HCEC 1CT (cell line): ENCODE measurements around the gene ACAP1.
A peak's percentile ranks its signal among the peaks of the same experiment; 100 is the strongest.
"Not testable (repeated sequence)": the region's sequence is repeated elsewhere in the genome, so short reads cannot be mapped to it uniquely, and the experiment has no call there.

Experiments
- DNase-seq: peaks from one replicate; pipeline ENCODE4 v3.0.0-alpha.2; 2017

The ACAP1 gene

DNA sequence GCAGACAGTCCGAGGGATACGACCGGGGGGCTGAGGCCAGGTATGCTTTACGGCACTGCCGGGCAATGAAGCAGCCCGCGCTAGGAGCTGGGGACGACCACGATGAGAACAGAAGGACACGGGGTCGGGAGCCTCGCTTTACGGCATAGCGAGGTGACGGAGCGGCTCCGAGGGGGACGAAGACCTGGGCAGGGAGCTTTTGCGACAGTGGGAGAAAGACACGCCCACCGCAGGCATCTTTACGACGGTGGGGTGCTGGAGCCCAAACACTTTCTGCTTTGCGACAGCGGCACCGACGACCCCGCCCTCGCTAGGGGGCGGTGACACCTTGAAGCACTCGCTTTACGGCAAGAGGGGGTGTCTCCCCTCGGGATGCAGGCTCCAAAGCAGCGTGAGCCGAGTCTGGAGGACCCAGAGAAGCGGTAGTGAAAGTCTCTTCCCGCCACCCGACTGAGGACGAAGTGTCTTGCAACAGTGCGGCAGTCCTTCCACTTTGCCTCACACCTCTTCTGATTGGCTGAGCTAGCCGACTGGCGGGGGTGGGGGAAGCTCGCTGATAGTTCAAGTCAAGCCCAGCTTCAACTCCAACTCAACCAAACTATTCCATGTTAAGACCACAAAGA, 6.8 kb upstream of the ACAP1 start:
- peak; percentile 97 for DNase-seq

- DNase-seq: peak; percentile 55
Measured at GRCh38 chr17:7329997-7330637, 6.2 kb upstream of the ACAP1 start.

- DNase-seq: no peak
Measured at GRCh38 chr17:7330638-7331015, 5.7 kb upstream of the ACAP1 start.

DNA sequence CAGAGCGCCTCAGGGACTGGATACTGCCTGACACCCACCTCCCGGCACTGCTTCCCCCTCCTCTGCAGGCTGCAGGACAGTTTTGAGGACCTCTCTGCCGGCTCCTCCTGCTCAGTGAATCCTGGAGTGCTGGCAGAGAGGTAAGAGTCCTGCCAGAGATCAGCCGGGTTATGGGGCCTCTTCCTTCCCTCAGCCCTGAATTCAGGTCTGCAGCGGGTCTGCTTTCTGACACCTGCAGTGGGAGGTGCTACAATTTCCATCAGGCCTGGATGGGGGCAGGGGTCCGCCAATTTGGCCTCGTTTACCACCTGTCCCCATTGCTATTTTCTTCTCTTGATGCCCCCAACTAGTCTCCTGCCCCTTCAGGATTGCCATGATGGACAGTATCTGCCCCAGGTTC, 4.2 kb upstream of the ACAP1 start:
- DNase-seq: no peak

- DNase-seq: not testable (repeated sequence)
Measured at GRCh38 chr17:7332600-7333069, 3.7 kb upstream of the ACAP1 start.

GRCh38 chr17:7334938-7335538, 1.3 kb upstream of the ACAP1 start:
- no peak for DNase-seq

GRCh38 chr17:7335765-7336164, 564 bp upstream of the ACAP1 start:
- not testable (repeated sequence) for DNase-seq

- DNase-seq: not testable (repeated sequence)
Measured at GRCh38 chr17:7337600-7337999, 1.3 kb downstream of the ACAP1 start.

GRCh38 chr17:7340179-7340578, 3.9 kb downstream of the ACAP1 start:
- DNase-seq: peak; percentile 36

- DNase-seq: no peak
Measured at GRCh38 chr17:7341842-7342241, 5.5 kb downstream of the ACAP1 start.

DNA sequence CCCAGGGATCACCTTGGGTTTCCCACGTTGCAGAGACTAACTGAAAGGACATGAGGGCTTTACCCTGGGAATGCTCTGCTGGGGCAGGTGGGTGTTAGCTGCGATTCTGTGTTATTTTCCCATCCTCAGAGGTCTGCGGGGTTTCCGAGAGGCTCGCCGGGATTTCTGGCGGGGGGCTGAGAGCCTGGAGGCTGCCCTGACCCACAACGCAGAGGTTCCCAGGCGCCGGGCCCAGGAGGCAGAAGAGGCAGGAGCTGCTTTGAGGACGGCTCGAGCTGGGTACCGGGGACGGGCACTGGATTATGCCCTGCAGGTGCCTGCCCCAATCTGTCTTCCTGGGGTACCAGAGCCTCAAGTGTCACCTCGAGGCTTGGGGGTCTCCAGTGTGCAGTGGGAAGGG, 6.9 kb downstream of the ACAP1 start:
- DNase-seq: no peak

DNA sequence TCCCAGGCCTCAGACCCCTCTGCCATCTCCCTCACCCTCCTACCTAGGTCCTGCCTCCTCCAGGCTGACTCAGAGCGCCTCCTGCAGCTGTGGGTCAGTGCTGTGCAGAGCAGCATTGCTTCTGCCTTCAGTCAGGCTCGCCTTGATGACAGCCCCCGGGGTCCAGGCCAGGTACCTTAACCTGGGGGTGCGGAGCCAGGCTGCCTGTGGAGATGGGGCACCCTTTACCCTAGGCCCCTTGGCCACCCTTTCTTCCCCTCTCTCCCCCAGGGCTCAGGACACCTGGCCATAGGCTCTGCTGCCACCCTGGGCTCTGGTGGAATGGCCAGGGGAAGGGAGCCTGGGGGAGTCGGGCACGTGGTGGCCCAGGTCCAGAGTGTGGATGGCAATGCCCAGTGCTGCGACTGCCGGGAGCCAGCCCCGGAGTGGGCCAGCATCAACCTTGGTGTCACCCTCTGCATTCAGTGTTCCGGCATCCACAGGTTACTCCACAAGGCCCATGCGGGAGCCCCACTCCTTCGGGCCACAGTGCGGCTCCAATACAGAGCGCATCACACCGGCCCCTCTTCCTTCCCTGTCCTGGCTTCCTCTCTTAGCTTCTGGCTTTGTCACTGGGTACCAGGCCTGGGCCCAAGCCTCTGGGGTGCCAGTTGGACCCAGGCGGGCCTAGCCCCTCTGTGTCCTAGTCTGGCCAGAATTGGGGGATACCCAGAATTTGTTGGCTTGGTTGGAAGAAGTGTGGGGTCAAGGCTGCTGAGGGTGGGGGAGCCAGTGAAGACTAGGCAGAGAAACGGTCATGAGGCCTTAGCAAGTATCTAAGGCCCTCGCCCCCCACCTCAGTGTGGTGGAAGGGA, 10.7 kb downstream of the ACAP1 start:
- DNase-seq: no peak

DNA sequence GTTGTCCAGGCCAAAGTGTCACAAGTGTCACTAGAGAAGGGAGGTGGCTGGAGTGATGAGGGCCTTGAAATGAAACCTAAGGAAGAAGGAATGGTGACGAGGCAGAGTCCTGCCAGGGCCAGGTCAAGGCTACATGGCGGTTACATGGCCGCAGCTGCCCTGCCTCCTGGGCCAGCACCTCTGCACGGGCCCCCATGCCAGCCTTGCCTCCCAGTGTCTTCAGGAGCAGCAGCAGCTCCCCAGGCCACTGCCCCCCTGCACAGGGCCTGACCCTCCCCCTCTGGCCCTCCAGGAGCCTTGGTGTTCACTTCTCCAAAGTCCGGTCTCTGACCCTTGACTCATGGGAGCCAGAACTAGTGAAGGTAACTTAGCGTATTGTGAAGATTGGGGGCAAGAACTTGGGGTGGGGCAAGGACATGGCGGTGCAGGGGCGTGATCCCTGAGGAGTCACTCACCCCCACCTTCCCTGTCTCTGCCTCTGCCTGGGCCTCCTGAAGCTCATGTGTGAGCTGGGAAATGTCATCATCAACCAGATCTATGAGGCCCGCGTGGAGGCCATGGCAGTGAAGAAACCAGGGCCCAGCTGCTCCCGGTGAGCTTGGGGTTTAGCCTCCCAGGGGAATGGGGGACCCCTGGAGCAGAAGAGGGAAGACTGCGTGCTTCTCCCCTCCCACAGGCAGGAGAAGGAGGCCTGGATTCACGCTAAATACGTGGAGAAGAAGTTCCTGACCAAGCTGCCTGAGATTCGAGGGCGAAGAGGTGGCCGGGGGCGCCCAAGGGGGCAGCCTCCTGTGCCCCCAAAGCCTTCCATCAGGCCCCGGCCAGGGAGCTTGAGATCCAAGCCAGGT, 11.5 kb downstream of the ACAP1 start:
- no peak for DNase-seq

GRCh38 chr17:7348478-7349242, 12.3 kb downstream of the ACAP1 start:
- DNase-seq: no peak

GRCh38 chr17:7351665-7352502, 15.6 kb downstream of the ACAP1 start, which contains the start of gene KCTD11:
Gene KCTD11, plus strand, starts transcription at chr17:7352162.
- DNase-seq: peak; percentile 88

- DNase-seq: no peak
Measured at GRCh38 chr17:7352503-7352889, 16.2 kb downstream of the ACAP1 start.

- DNase-seq: no peak
Measured at GRCh38 chr17:7352910-7353635, 16.7 kb downstream of the ACAP1 start.

DNA sequence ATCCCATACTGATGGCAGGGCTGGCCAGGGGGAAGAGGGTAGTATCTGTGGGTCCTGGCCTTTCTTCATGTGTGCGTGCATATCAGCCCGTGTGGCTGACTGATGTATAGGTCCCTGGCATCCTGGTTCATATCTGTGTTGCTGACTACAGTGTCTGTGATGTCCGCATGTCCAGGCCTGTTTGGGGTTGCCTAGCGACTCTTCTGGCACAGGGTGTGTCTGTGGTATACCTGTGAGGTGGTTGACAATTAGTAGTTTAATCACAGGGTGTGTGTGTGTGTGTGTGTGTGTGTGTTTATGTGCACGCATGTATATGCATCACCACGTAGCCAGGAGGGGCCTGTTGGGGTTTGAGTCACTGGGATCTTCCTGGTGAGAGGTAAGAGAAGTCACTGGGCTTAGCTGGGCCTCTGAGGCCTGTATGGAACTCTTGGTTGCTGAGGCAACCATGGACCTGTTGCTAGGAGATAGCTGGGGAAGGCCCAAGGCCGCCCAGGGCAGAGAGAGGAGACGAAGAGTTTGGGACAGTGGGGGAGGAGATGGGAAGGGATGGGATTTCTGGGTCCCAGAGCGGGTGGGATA, 18.0 kb downstream of the ACAP1 start:
- DNase-seq: peak; percentile 32

- no peak for DNase-seq
Measured at GRCh38 chr17:7355053-7355452, 18.7 kb downstream of the ACAP1 start, which contains the start of gene TMEM95. Gene TMEM95, plus strand, starts transcription at chr17:7355156. Its CDS starts 49 bp downstream, at chr17:7355205.
